ENCODE measurements around the gene NECTIN4. TPM values are rescaled to one million over a fixed set of nuclear protein-coding genes. Genes with fewer than 3 reads are reported as not detected.

The NECTIN4 gene
- total RNA-seq: not detected

DNA sequence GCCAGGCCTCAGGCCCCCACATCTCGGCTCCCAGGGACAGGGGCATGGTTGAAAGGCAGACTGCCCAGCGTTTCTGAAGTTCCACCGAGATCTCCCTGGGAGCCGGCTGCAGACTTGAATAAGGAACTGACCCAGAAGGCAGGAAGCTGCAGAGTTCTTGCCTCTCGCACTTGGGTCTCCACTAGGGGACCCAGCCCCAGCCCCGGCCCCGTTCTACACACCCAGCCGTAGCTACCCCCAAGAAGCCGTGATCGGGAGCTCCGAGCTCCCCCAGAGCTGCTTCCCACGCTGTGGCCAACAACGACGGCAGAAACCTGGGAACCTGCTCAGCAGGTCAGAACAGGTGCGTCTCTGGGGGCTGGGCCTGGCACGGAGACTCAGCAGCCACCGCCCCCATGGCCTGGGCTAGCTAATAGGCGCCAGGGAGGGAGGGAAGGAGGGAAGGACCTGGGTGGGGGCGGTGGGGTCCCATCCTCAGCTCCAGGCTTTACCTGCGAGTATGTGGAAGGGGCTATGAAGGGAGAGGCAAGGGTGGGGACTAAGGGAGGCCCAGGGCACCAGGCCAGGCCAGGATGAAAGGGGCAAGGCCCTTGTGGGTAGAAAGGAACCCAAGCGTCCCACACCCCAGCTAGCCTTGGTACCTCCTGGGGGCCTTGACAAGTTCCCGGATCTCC, at the start of gene NECTIN4:
Gene NECTIN4, minus strand, starts transcription at position 308 of the 674 bp plus-strand sequence. Its CDS starts 262 bp downstream, at position 46.
- DNase-seq (ENCODE audit: low spot score): no peak
- Mint-ChIP-seq H3K9me3 (no peaks in the 10 kb centered on the region), H3K27ac (no peak within 1 kb of the TSS), H3K4me1 (ENCODE audit: low read depth in 2 of 2) (peaks cover 7 to 13% of the 10 kb centered on the region in 2 donors), H3K4me3 (no peak within 1 kb of the TSS), H3K36me3 (no peaks in the 10 kb centered on the region), H3K27me3 (no peaks in the 10 kb centered on the region)
- no peak for ATAC-seq

DNA sequence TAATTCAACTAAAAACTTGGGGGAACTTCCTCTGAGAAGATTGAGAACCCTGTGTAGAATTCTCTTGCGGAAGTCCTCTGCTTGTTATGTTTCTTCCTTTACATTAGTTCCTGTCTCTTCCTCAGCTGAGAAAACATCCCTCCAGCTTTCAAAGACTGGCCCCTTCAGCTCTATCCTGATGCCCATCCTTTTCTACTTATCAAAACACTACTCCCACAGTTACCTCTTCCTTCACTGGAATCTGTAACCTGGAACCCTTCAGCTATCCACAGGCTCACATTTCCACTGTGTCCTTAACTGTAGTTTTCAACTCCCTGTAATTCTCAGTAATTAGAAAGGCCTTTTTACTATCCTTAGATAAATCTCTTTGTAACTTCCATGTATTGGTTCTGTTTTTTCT, 49.1 kb upstream of the NECTIN4 start:
- Mint-ChIP-seq H3K4me1 (ENCODE audit: low read depth in 2 of 2) (peaks cover 5% of the 10 kb centered on the region in 2 donors), H3K4me3 (no peak overlapping the region), H3K27ac (no peak overlapping the region), H3K36me3 (no peaks in the 10 kb centered on the region), H3K27me3 (no peaks in the 10 kb centered on the region), H3K9me3 (no peaks in the 10 kb centered on the region)
- DNase-seq (ENCODE audit: low spot score) (no peak), ATAC-seq (no peak)

DNA sequence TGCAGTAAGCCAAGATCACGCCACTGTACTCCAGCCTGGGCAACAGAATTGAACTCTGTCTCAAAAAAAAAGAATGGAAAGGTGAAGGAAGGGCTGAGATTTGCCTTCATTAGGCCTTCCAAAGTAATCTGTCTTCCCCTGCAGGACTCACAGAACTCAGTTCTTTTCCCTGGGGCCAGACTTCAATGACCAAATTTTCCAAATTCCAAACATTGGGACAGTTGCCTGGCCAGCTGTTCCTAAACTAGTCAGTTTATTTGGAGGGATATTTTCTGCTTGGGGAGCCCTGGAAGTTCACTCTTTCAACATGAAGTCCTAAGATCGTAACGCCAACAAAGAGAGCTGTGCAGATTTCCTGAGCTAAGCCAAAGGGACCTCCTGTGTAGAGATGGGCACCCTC, 48.5 kb upstream of the NECTIN4 start:
- H3K4me1 Mint-ChIP-seq (ENCODE audit: low read depth in 2 of 2): peaks cover 5% of the 10 kb centered on the region in 2 donors
- no peak overlapping the region for H3K27ac Mint-ChIP-seq
- no peaks in the 10 kb centered on the region for H3K27me3 Mint-ChIP-seq
- H3K4me3 Mint-ChIP-seq: no peak overlapping the region
- ATAC-seq: no peak
- no peaks in the 10 kb centered on the region for H3K36me3 Mint-ChIP-seq
- H3K9me3 Mint-ChIP-seq: no peaks in the 10 kb centered on the region
- DNase-seq (ENCODE audit: low spot score): no peak

DNA sequence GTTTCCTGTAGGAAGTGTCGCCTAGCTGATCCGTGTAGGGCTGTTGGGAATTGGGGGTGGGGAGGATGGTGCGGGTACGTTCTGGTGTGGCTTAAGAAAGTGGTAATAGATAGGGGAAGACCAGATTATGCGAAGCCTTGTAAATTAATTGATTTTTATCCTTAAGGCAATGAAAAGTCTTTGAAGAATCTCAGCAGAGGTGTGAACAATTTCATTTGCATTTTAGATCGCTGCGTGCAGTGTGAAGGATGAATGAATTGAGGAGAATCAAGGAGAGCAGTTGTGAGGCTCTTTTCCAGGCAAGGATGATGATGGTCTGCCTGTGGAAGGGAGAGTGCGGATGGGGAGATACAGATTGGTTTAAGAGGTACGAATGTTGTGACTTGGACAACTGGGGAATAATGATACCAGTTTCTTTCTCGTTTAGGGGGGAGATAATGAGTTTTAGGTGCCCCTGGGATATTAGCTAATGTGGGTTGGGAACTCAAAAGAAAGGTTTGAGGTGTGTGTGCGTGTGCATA, 43.9 kb upstream of the NECTIN4 start:
- H3K4me1 Mint-ChIP-seq (ENCODE audit: low read depth in 2 of 2): peaks cover 22 to 28% of the 10 kb centered on the region in 2 donors
- H3K36me3 Mint-ChIP-seq: no peaks in the 10 kb centered on the region
- no peak for DNase-seq (ENCODE audit: low spot score)
- H3K4me3 Mint-ChIP-seq: no peak overlapping the region
- no peak overlapping the region for H3K27ac Mint-ChIP-seq
- ATAC-seq: peak in 1 of 2 donors; percentile 2
- no peaks in the 10 kb centered on the region for H3K27me3 Mint-ChIP-seq
- no peaks in the 10 kb centered on the region for H3K9me3 Mint-ChIP-seq

DNA sequence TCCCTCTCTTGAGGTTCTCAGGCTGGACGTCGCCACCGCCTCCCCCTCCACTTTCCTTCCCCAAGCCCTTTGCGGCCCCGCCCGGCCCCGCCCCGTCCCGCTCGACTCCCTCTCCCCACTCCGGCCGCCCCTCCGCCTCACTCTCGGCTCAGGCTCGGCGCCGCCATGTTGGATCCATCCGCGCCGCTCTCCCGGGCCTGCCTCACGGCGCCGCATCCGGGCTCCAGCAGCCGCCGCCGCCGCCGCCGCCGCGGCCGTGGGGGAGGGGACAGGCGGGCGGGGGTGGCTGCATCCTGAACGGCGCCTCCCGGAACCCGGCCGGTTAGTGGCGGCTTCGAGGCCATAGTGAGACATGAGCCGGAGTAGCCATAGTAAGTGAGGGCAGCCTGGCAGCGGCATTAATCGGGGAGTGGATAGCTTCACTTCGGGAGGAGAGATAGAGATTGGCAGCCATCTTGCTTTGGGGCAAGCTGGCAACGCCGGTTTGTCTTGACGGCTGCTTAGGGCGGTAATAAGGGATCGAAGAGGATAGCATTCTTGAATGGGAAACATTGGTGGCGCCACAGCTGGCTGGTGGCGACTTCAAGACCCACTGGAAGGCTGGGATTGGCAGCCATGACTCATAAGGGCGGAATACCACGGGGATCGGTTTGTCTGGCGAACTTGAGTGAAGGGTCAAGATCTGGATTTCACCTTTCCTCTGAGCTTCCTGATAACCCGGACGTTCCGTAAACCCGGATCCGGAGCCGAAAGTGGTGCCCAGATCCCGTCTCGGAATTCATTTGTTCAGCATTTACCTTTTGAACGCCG, 43.3 kb upstream of the NECTIN4 start, which contains the start of gene DEDD:
Gene DEDD, minus strand, starts transcription at position 258 of the 810 bp plus-strand sequence. CDS start 8,205 bp downstream, outside the sequence.
- Mint-ChIP-seq H3K4me1 (ENCODE audit: low read depth in 2 of 2) (peaks cover 27 to 33% of the 10 kb centered on the region in 2 donors), H3K27ac (no peak within 1 kb of the TSS), H3K27me3 (no peaks in the 10 kb centered on the region), H3K4me3 (no peak within 1 kb of the TSS), H3K36me3 (no peaks in the 10 kb centered on the region), H3K9me3 (no peaks in the 10 kb centered on the region)
- peak; percentile 93 for DNase-seq (ENCODE audit: low spot score)
- ATAC-seq: peak; percentile 96 to 97

DNA sequence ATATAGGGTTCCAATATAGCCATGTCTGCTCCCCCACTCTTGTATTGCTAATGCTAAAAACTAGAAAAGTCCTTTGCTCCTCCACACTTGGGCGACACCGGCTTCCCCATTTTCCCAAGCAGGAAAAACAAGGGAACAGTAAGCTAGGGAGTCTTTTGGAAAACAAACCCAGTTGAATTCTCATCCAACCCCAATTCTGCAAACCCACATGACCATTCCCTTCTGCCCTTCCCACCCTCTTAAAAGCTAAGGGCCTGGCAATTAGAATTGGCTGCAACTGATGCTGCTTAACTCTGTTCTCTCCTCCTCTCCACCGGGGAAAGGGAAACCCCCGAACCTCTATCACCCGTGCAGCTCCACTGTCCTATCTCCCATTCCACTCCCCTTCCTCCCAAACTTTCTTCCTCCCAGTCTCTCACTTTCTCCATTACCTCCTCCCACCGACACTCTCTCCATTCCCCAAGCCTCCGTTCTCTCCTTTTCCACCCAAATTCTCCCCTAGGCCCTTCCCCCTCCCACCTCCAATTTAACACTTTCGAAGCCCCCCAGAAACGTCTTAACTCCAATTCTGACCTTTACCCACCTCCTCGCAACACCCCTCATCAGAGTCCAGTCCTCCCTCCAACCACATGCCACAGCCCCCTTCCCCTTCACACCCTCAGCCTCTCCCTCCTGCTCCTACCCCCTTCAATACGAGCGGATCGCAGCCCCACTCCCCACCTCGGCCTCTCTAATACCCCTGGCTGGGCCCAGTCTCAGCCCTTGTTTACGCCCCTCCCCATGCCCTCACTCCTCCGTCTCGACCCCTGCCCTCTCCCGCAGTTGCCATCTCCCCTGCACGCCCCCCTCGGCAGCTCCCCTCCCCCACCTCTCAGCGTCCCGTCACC, 42.4 kb upstream of the NECTIN4 start:
- Mint-ChIP-seq H3K27me3 (no peaks in the 10 kb centered on the region), H3K27ac (no peak overlapping the region), H3K4me3 (no peak overlapping the region), H3K4me1 (ENCODE audit: low read depth in 2 of 2) (peaks cover 33 to 41% of the 10 kb centered on the region in 2 donors), H3K36me3 (peaks cover 7% of the 10 kb centered on the region), H3K9me3 (no peaks in the 10 kb centered on the region)
- DNase-seq (ENCODE audit: low spot score) (no peak), ATAC-seq (no peak)

DNA sequence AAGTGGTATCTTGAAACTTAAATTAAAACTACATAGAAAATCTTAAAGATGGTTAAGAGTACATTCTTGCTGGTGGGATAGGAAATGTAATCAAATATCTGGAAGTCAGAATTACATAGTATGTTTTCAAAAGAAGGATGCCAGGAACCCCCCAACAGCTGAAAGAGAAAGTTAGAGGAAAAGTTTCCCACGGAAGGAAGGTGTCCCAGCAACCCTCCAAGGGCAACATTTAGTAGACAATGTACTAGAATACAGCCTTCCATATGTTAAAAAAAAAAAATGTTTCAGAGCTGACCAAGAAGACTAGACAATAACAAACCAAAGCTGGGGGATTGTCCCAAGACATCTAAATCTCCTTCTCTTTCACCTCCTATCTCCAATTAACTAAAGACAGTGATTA, 40.9 kb upstream of the NECTIN4 start:
- no peak for ATAC-seq
- H3K4me3 Mint-ChIP-seq: no peak overlapping the region
- H3K9me3 Mint-ChIP-seq: no peaks in the 10 kb centered on the region
- no peak for DNase-seq (ENCODE audit: low spot score)
- H3K36me3 Mint-ChIP-seq: peaks cover 21% of the 10 kb centered on the region
- peaks cover 41 to 50% of the 10 kb centered on the region in 2 donors for H3K4me1 Mint-ChIP-seq (ENCODE audit: low read depth in 2 of 2)
- H3K27ac Mint-ChIP-seq: no peak overlapping the region
- H3K27me3 Mint-ChIP-seq: no peaks in the 10 kb centered on the region

DNA sequence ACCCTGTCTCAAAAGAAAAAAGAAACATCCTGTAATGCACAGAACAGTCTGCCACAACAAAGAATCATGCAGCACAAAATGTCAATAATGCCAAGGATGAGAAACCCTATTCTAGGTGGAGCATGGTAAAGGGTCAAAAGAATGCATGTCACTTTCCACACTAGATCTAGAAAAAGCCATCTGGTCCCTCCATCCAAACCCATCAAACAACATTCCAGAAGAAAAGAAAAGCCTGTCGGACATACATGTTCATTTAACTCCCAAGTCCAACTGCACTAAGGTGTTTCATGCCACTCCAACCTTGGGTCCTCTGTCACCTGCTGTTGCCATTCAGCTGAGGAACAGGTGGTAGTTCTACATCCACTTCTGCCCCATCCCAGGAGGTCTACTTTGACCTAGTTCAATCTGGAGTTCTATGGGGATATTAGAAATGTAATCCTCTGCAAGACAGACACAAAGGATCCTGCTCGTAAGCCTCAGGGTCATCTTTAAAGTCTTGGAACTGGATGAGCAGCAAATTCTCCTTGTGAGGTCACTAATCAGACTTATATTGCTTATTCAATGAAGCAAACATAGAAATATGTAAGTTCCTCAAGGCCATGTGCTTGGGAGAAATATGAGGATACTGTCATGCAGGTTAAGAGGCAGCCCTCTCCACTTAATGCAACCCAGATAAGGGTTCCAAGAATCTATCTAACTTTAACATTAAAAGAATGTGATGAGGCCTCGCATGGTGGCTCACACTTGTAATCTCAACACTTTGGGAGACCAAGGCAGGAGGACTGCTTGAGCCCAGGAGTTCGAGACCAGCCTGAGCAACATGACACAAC, 39.4 kb upstream of the NECTIN4 start:
- Mint-ChIP-seq H3K4me1 (ENCODE audit: low read depth in 2 of 2) (peaks cover 40 to 45% of the 10 kb centered on the region in 2 donors), H3K9me3 (no peaks in the 10 kb centered on the region)

DNA sequence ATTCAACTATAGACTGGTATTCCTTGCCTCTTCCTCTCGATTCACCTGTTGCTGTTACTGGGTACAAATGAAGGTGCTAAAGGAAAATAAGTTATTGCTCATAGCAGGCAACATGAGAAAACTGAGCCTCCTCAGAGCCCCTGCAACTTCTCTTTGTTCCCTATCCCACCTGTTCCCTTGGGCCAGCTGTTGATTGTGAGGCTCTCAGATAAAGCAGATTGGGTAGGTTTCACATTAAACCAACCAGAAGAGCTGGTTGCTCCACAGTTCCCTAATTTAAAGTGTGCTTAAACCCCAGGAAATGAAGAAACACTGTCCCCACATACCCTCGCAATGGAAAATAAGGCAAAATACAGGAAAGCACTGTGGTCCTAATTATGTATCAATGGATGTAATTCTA, 38.3 kb upstream of the NECTIN4 start:
- H3K27ac Mint-ChIP-seq: peak overlapping the region; percentile 12 to 42
- ATAC-seq (no peak), DNase-seq (ENCODE audit: low spot score) (no peak)
- H3K4me1 Mint-ChIP-seq (ENCODE audit: low read depth in 2 of 2): peaks cover 40 to 45% of the 10 kb centered on the region in 2 donors
- H3K9me3 Mint-ChIP-seq: no peaks in the 10 kb centered on the region
- H3K27me3 Mint-ChIP-seq: no peaks in the 10 kb centered on the region
- H3K4me3 Mint-ChIP-seq: no peak overlapping the region
- peaks cover 27% of the 10 kb centered on the region for H3K36me3 Mint-ChIP-seq

More for the DNA sequence above, 39.4 kb upstream of the NECTIN4 start:
- Mint-ChIP-seq H3K36me3 (peaks cover 26% of the 10 kb centered on the region), H3K27ac (no peak overlapping the region), H3K27me3 (no peaks in the 10 kb centered on the region), H3K4me3 (no peak overlapping the region)
- no peak for ATAC-seq
- DNase-seq (ENCODE audit: low spot score): no peak

DNA sequence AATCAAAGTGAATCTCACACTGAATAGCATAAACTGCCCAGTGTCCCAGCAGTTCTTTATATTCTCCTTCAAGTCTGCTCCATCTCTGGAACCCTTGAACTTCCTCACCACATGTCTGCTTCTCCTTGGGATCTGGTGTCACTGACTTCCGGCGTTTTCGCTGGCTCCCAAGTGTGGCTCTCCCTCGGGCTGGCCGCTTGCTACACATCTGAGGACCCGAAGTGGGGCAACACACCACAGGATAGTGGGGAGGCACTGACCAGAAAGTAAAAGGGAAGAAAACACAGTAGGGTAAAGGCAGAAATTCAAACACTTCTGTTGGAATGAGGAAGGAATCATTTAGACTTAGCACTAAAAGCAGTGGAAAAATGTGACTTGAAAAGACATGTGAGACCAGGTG, 33.6 kb upstream of the NECTIN4 start:
- DNase-seq (ENCODE audit: low spot score): no peak
- Mint-ChIP-seq H3K36me3 (peaks cover 46% of the 10 kb centered on the region), H3K27ac (no peak overlapping the region), H3K4me1 (ENCODE audit: low read depth in 2 of 2) (peaks cover 41 to 45% of the 10 kb centered on the region in 2 donors), H3K27me3 (no peaks in the 10 kb centered on the region), H3K4me3 (no peak overlapping the region), H3K9me3 (no peaks in the 10 kb centered on the region)
- no peak for ATAC-seq

DNA sequence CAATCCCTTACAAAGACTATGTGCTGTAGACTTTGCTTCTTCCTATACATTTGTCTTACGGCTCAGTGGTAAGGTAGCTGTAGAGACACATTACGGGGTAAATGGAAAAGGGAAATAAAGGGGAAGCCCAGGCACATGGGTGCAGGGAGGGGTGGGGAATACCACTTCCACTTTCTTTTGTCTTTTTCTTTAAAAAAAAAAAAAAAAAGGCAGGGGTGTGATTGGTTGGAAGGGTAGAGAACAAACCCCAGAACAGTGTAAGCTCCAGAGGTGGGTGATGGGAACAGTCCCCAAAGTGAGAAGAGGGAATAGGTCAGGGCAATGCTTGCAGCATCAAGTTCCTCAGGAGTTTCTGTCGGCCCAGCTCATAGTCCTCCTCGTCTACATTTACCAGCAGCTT, 32.5 kb upstream of the NECTIN4 start:
- Mint-ChIP-seq H3K36me3 (peaks cover 43% of the 10 kb centered on the region), H3K27ac (peak overlapping the region; percentile 10 to 35), H3K27me3 (no peaks in the 10 kb centered on the region), H3K9me3 (no peaks in the 10 kb centered on the region), H3K4me1 (ENCODE audit: low read depth in 2 of 2) (peaks cover 34 to 40% of the 10 kb centered on the region in 2 donors), H3K4me3 (no peak overlapping the region)
- DNase-seq (ENCODE audit: low spot score) (no peak), ATAC-seq (no peak)

DNA sequence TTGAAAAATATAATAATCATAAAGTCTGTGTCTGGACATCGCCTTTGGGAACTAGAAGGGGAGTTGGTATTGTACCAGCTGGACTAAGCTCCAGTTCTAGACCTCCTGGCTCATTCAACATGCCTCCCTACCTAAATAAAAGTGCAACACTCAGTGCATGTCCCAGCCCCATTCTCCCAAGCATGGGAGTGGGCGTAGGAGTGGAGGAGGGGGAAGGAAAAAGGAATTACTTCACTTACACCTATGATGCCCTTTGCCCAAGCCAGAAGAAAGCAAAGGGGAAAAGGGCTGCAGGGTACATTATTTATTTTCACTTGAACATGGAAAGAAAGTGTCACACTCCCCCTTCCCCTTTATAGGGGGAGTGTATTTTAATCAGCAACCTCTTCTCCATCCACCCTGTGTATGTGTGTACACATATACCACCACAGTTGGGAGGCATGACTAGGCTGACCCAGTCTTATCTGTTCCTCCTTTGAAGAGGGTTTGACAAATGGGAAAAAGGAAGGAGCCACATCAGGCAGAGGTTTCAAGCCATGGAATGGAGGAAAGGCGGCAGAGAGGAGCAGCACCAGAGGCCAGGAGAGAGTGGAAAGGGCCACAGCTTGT, 31.8 kb upstream of the NECTIN4 start:
- no peaks in the 10 kb centered on the region for H3K9me3 Mint-ChIP-seq
- no peak for DNase-seq (ENCODE audit: low spot score)
- ATAC-seq: no peak
- peaks cover 35 to 40% of the 10 kb centered on the region in 2 donors for H3K4me1 Mint-ChIP-seq (ENCODE audit: low read depth in 2 of 2)
- H3K4me3 Mint-ChIP-seq: no peak overlapping the region
- peak overlapping the region; percentile 10 to 35 for H3K27ac Mint-ChIP-seq
- H3K36me3 Mint-ChIP-seq: peaks cover 36% of the 10 kb centered on the region
- H3K27me3 Mint-ChIP-seq: no peaks in the 10 kb centered on the region
